H9 (cell line): Measurements from ENCODE around the gene TBC1D24. TPM values are rescaled to one million over a fixed set of nuclear protein-coding genes. Genes with fewer than 3 reads are reported as not detected.
A peak's percentile ranks its signal among the peaks of the same experiment; 100 is the strongest.

Experiments used
- DNase-seq: peaks from one replicate; pipeline ENCODE4 v3.0.0-alpha.2; 2017
- H2AFZ ChIP-seq: one replicate; pipeline ENCODE4 v1.6.1; 2013; ENCODE audit warnings: mild to moderate bottlenecking, low read length, control low read depth, moderate library complexity
- H2AK5ac ChIP-seq: 2 replicates; pipeline ENCODE4 v1.6.1; 2013; ENCODE audit warnings: low read length, control low read depth, mixed read lengths; ENCODE audit not compliant: insufficient read length
- H2BK120ac ChIP-seq: one replicate; pipeline ENCODE4 v1.6.1; 2013; ENCODE audit warnings: low read depth, mild to moderate bottlenecking, low read length, control low read depth, inconsistent platforms; ENCODE audit not compliant: poor library complexity, severe bottlenecking
- H2BK12ac ChIP-seq: 2 replicates; pipeline ENCODE4 v1.6.1; 2013; ENCODE audit warnings: low read length, control low read depth, mixed read lengths, low read depth; ENCODE audit not compliant: insufficient read length
- H2BK15ac ChIP-seq: 2 replicates; pipeline ENCODE4 v1.6.1; 2013; ENCODE audit warnings: low read depth, low read length, control low read depth
- H2BK20ac ChIP-seq: one replicate; pipeline ENCODE4 v1.6.1; 2013; ENCODE audit warnings: low read depth, mild to moderate bottlenecking, low read length, control low read depth, inconsistent platforms; ENCODE audit not compliant: poor library complexity, severe bottlenecking
- H2BK5ac ChIP-seq: 2 replicates; pipeline ENCODE4 v1.6.1; 2013; ENCODE audit warnings: low read length, control low read depth, mixed read lengths; ENCODE audit not compliant: insufficient read length
- H3K14ac ChIP-seq: 2 replicates; pipeline ENCODE4 v1.6.1; 2013; ENCODE audit warnings: low read length, control low read depth; ENCODE audit not compliant: insufficient read depth
- H3K18ac ChIP-seq: 2 replicates; pipeline ENCODE4 v1.6.1; 2013; ENCODE audit warnings: low read depth, mild to moderate bottlenecking, mixed read lengths, low read length, control low read depth; ENCODE audit not compliant: insufficient read length
- H3K23ac ChIP-seq: 2 replicates; pipeline ENCODE4 v1.6.1; 2013; ENCODE audit warnings: low read length, control low read depth, mixed read lengths, low read depth; ENCODE audit not compliant: insufficient read length
- H3K23me2 ChIP-seq: 2 replicates; pipeline ENCODE4 v1.6.1; 2013; ENCODE audit warnings: low read depth, mild to moderate bottlenecking, mixed read lengths, low read length, control low read depth; ENCODE audit not compliant: insufficient read length, poor library complexity, severe bottlenecking
- H3K27ac ChIP-seq: 2 replicates; pipeline ENCODE4 v1.5.1; 2013; ENCODE audit warnings: low read length, control low read depth, mixed read lengths, low read depth; ENCODE audit not compliant: insufficient read length
- H3K27me3 ChIP-seq: 2 replicates; pipeline ENCODE4 v1.6.1; 2013; ENCODE audit warnings: low read length, control low read depth, inconsistent platforms; ENCODE audit not compliant: insufficient read depth
- H3K4ac ChIP-seq: 2 replicates; pipeline ENCODE4 v1.6.1; 2013; ENCODE audit warnings: low read depth, mild to moderate bottlenecking, control low read depth, inconsistent platforms, low read length, moderate library complexity
- H3K4me1 ChIP-seq: 2 replicates; pipeline ENCODE4 v1.6.1; 2013; ENCODE audit warnings: low read length, control low read depth, inconsistent platforms; ENCODE audit not compliant: insufficient read depth
- H3K4me2 ChIP-seq: 2 replicates; pipeline ENCODE4 v1.6.1; 2013; ENCODE audit warnings: low read length, control low read depth, mixed read lengths; ENCODE audit not compliant: insufficient read length, insufficient read depth
- H3K56ac ChIP-seq: 2 replicates; pipeline ENCODE4 v1.6.1; 2013; ENCODE audit warnings: low read depth, mild to moderate bottlenecking, mixed read lengths, low read length, control low read depth; ENCODE audit not compliant: insufficient read length
- H3K79me1 ChIP-seq: 2 replicates; pipeline ENCODE4 v1.6.1; 2013; ENCODE audit warnings: low read depth, mild to moderate bottlenecking, moderate library complexity, low read length, control low read depth, inconsistent platforms; ENCODE audit not compliant: insufficient read depth, poor library complexity, severe bottlenecking
- H3K79me2 ChIP-seq: 2 replicates; pipeline ENCODE4 v1.6.1; 2013; ENCODE audit warnings: low read length, control low read depth, inconsistent platforms; ENCODE audit not compliant: insufficient read depth
- H3K9ac ChIP-seq: 2 replicates; pipeline ENCODE4 v1.6.1; 2013; ENCODE audit warnings: low read length, control low read depth, mixed read lengths; ENCODE audit not compliant: insufficient read length; ENCODE audit errors: extremely low read depth
- H3K9me3 ChIP-seq: one replicate; pipeline ENCODE4 v1.6.1; 2013; ENCODE audit warnings: low read depth, low read length, inconsistent platforms; ENCODE audit not compliant: control insufficient read depth
- H3T11ph ChIP-seq: one replicate; pipeline ENCODE4 v1.6.1; 2013; ENCODE audit warnings: mild to moderate bottlenecking, low read length, control low read depth, inconsistent platforms
- H4K20me1 ChIP-seq: one replicate; pipeline ENCODE4 v1.6.1; 2013; ENCODE audit not compliant: control insufficient read depth, insufficient read length, insufficient read depth
- H4K5ac ChIP-seq: 2 replicates; pipeline ENCODE4 v1.6.1; 2013; ENCODE audit warnings: low read depth, mild to moderate bottlenecking, mixed read lengths, low read length, control low read depth; ENCODE audit not compliant: insufficient read length
- H4K8ac ChIP-seq: replicated peaks from 2 replicates; pipeline ENCODE4 v1.6.1; 2013; ENCODE audit warnings: low read length, control low read depth, mixed read lengths, low read depth; ENCODE audit not compliant: insufficient read length
- H4K91ac ChIP-seq: 2 replicates; pipeline ENCODE4 v1.6.1; 2013; ENCODE audit warnings: low read depth, mild to moderate bottlenecking, moderate library complexity, mixed read lengths, low read length, control low read depth; ENCODE audit not compliant: insufficient read length
- H3K27ac Mint-ChIP-seq, 3 experiments: 2 replicates in 2 of 3; 3 replicates in 1 of 3; pipeline ENCODE4 v1.8.0; 2020 to 2021; ENCODE audit warnings: mixed read lengths in 3 of 3, mild to moderate bottlenecking in 1 of 3, moderate library complexity in 1 of 3
- H3K27me3 Mint-ChIP-seq: 2 replicates; pipeline ENCODE4 v1.8.0; 2021; ENCODE audit warnings: low read depth, mild to moderate bottlenecking, moderate library complexity, mixed read lengths
- H3K36me3 Mint-ChIP-seq, 3 experiments: 2 replicates in 2 of 3; 3 replicates in 1 of 3; pipeline ENCODE4 v1.8.0; 2020 to 2021; ENCODE audit warnings: low read depth in 3 of 3, mixed read lengths in 3 of 3; ENCODE audit not compliant: insufficient read depth in 1 of 3
- H3K4me1 Mint-ChIP-seq, 2 experiments: 2 replicates each; pipeline ENCODE4 v1.8.0; 2020; ENCODE audit warnings: mixed read lengths in 2 of 2
- H3K4me3 Mint-ChIP-seq, 2 experiments: 2 replicates in 1 of 2; 3 replicates in 1 of 2; pipeline ENCODE4 v1.8.0; 2020 to 2021; ENCODE audit warnings: mild to moderate bottlenecking in 2 of 2, mixed read lengths in 2 of 2, moderate library complexity in 1 of 2
- H3K9me3 Mint-ChIP-seq, 2 experiments: 2 replicates in 1 of 2; 3 replicates in 1 of 2; pipeline ENCODE4 v1.8.0; 2020; ENCODE audit warnings: mild to moderate bottlenecking in 2 of 2, mixed read lengths in 2 of 2, moderate library complexity in 1 of 2
- WGBS: extraction: QIAGEN DNeasy Blood & Tissue Kit; methylation state at CpG from one replicate; pipeline ENCODE4 v1.1.7; 2013; ENCODE audit warnings: missing lambda C conversion rate, low lambda C conversion rate, mixed read lengths; ENCODE audit not compliant: insufficient read length; ENCODE audit errors: extremely low coverage; 5-methylcytosine and 5-hydroxymethylcytosine counted together
- total RNA-seq: library from RNA; stranded (reverse); gene quantifications from 2 replicates; pipeline ENCODE4 v1.2.1, GENCODE V29; 2021
- TF ChIP-seq, protein P1 (sequence below): fragments of 200-600 bp; sonication (generic); conservative IDR thresholded peaks from 3 replicates; pipeline ENCODE4 v1.8.0; 2021; ENCODE audit warnings: antibody characterized with exemption, mild to moderate bottlenecking

The TBC1D24 gene
- total RNA-seq, 1 experiment from 2014 or later: 19.0 TPM

DNA sequence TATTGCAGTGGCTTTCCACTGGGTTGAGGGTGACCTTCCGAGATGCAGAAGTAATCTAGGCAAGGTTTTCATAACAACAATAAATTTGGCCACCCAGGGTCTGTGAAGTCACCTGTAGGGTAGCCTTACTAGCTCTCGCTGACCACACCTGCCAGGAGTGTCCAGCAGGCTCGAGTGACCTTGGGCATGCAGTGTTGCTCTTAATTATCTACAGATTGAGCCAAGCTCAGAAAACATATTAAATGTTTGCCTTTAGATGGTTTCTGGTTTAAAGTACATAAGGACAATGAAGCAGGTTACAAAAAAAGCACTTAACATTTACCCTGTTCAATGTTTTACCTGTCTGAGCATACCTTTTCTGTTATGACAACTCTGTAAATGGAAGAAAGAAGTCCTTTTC, 1.8 kb downstream of the TBC1D24 start:
- H3K9ac ChIP-seq: no peak overlapping the region
- no peak overlapping the region for H2AK5ac ChIP-seq
- H3K9me3 ChIP-seq: no peaks in the 10 kb centered on the region
- H2BK20ac ChIP-seq: no peak overlapping the region
- no peak overlapping the region for H3K56ac ChIP-seq
- H3K27me3 ChIP-seq: peaks cover 12% of the 10 kb centered on the region; the same call in 1 of the 2 replicates
- Mint-ChIP-seq H3K36me3 (no peaks in the 10 kb centered on the region; a peak in 1 of 7 replicates), H3K4me3 (peak overlapping the region in 1 of 2 experiments; percentile 80; a peak in 2 of 5 replicates), H3K27ac (no peak overlapping the region), H3K9me3 (no peaks in the 10 kb centered on the region), H3K4me1 (peaks cover 9 to 10% of the 10 kb centered on the region in 2 experiments), H3K27me3 (peaks cover 35% of the 10 kb centered on the region)
- no peak overlapping the region for H2BK120ac ChIP-seq
- no peak overlapping the region for H2BK12ac ChIP-seq
- H4K8ac ChIP-seq: no peak overlapping the region
- no peak overlapping the region for H2BK15ac ChIP-seq
- no peak overlapping the region for H3K4me2 ChIP-seq
- no peak overlapping the region for H2AFZ ChIP-seq
- no peak overlapping the region for H3T11ph ChIP-seq
- H4K20me1 ChIP-seq: peaks cover under 1% of the 10 kb centered on the region
- no peaks in the 10 kb centered on the region for H3K4me1 ChIP-seq
- no peak overlapping the region for H3K18ac ChIP-seq
- no peaks in the 10 kb centered on the region for H3K79me2 ChIP-seq
- TF ChIP-seq, protein P1, sequence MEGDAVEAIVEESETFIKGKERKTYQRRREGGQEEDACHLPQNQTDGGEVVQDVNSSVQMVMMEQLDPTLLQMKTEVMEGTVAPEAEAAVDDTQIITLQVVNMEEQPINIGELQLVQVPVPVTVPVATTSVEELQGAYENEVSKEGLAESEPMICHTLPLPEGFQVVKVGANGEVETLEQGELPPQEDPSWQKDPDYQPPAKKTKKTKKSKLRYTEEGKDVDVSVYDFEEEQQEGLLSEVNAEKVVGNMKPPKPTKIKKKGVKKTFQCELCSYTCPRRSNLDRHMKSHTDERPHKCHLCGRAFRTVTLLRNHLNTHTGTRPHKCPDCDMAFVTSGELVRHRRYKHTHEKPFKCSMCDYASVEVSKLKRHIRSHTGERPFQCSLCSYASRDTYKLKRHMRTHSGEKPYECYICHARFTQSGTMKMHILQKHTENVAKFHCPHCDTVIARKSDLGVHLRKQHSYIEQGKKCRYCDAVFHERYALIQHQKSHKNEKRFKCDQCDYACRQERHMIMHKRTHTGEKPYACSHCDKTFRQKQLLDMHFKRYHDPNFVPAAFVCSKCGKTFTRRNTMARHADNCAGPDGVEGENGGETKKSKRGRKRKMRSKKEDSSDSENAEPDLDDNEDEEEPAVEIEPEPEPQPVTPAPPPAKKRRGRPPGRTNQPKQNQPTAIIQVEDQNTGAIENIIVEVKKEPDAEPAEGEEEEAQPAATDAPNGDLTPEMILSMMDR: no peak
- no peak overlapping the region for H4K91ac ChIP-seq
- no peak overlapping the region for H3K4ac ChIP-seq
- no peak overlapping the region for H3K14ac ChIP-seq
- no CpG with 5 or more reads among the region's 3 CpGs for WGBS
- no peak overlapping the region for H3K23ac ChIP-seq
- peaks cover 6% of the 10 kb centered on the region for H3K23me2 ChIP-seq
- H3K79me1 ChIP-seq: no peaks in the 10 kb centered on the region
- no peak for DNase-seq
- no peak overlapping the region for H3K27ac ChIP-seq
- no peak overlapping the region for H4K5ac ChIP-seq
- no peak overlapping the region for H2BK5ac ChIP-seq
